Kidney epithelial cell (primary cell): ENCODE data around the gene UQCRC2. TPM values are rescaled to one million over a fixed set of nuclear protein-coding genes. Genes with fewer than 3 reads are reported as not detected.

Experiments
- DNase-seq: peaks from one replicate; pipeline ENCODE4 v3.0.0-alpha.2; 2010; ENCODE audit warnings: low read depth
- H3K27me3 ChIP-seq: 2 replicates; pipeline ENCODE4 v1.6.0; 2011; ENCODE audit warnings: low read length; ENCODE audit not compliant: control insufficient read depth, insufficient read depth
- H3K36me3 ChIP-seq: 2 replicates; pipeline ENCODE4 v1.5.1; 2011; ENCODE audit warnings: low read length; ENCODE audit not compliant: control insufficient read depth, insufficient read depth
- H3K4me3 ChIP-seq: 2 replicates; pipeline ENCODE4 v1.5.1; 2011; ENCODE audit warnings: low read depth, mild to moderate bottlenecking, control low read depth, low read length
- total RNA-seq: library from RNA; depleted of rRNA; stranded (reverse); fragments of >200 nt; gene quantifications from 2 replicates; pipeline ENCODE4 v1.2.3, GENCODE V29; 2015
- TF ChIP-seq, protein P1 (sequence below): IDR thresholded peaks from 2 replicates; pipeline ENCODE4 v1.5.1; 2011; ENCODE audit warnings: mild to moderate bottlenecking, moderate library complexity, low read length, control low read depth, inconsistent platforms; ENCODE audit not compliant: insufficient read depth, poor library complexity, severe bottlenecking

The UQCRC2 gene
- total RNA-seq, 1 donor from 2014 or later: 102 TPM

GRCh38 chr16:21973945-21974344, 20.8 kb downstream of the UQCRC2 start:
- Histone ChIP-seq H3K27me3 (no peaks in the 10 kb centered on the region), H3K36me3 (no peaks in the 10 kb centered on the region), H3K4me3 (no peak overlapping the region)
- TF ChIP-seq, protein P1, sequence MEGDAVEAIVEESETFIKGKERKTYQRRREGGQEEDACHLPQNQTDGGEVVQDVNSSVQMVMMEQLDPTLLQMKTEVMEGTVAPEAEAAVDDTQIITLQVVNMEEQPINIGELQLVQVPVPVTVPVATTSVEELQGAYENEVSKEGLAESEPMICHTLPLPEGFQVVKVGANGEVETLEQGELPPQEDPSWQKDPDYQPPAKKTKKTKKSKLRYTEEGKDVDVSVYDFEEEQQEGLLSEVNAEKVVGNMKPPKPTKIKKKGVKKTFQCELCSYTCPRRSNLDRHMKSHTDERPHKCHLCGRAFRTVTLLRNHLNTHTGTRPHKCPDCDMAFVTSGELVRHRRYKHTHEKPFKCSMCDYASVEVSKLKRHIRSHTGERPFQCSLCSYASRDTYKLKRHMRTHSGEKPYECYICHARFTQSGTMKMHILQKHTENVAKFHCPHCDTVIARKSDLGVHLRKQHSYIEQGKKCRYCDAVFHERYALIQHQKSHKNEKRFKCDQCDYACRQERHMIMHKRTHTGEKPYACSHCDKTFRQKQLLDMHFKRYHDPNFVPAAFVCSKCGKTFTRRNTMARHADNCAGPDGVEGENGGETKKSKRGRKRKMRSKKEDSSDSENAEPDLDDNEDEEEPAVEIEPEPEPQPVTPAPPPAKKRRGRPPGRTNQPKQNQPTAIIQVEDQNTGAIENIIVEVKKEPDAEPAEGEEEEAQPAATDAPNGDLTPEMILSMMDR: no peak
- DNase-seq: no peak

- H3K4me3 ChIP-seq: no peak overlapping the region
- DNase-seq: no peak
- H3K36me3 ChIP-seq: no peaks in the 10 kb centered on the region
- H3K27me3 ChIP-seq: no peaks in the 10 kb centered on the region
- TF ChIP-seq, protein P1: no peak
Measured at GRCh38 chr16:21980032-21980431, 26.9 kb downstream of the UQCRC2 start.

- TF ChIP-seq, protein P1: no peak
- Histone ChIP-seq H3K27me3 (no peaks in the 10 kb centered on the region), H3K36me3 (no peaks in the 10 kb centered on the region), H3K4me3 (no peak overlapping the region)
- no peak for DNase-seq
Measured at GRCh38 chr16:21982108-21982507, 28.9 kb downstream of the UQCRC2 start.

DNA sequence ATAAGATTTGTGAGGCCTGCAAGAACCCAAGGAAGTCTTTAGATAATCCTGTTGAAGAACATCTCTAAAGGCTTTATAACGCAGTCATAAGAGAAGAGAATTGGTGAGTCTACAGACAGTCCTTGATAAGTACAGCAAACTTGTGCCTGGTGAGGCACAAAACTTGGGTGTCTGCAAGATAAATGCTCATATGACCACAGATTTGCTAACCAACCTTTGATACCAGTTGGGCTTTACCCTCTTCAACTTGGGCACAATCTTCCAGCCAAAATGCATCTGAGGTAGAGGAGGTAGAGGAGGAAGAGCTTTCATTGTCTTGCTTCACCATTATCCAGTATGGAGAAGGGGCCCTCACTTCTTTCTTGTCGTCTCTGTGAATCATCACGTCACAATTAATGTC, 30.9 kb downstream of the UQCRC2 start:
- H3K36me3 ChIP-seq: no peaks in the 10 kb centered on the region
- H3K4me3 ChIP-seq: no peak overlapping the region
- H3K27me3 ChIP-seq: no peaks in the 10 kb centered on the region
- TF ChIP-seq, protein P1: no peak
- DNase-seq: no peak

DNA sequence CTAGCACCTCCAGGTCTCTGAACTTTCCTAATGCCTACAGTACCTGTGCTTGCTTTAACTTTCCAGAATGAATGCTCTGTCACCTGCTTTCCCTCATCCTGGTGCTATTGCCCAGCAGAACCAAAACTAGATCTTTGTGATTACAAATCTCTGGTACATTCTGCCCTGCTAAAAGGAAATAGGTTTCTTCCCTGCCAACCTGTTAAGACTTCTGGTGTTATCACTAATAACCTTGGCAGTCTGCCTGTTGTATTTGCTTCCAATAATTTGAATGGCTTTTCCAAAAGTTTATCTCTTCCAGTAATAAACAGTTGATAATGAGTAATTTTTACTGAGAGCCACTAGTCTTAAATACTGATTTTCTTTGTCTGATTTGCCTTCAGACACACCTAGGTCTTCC, 32.4 kb downstream of the UQCRC2 start:
- TF ChIP-seq, protein P1: no peak
- no peaks in the 10 kb centered on the region for H3K36me3 ChIP-seq
- no peaks in the 10 kb centered on the region for H3K27me3 ChIP-seq
- H3K4me3 ChIP-seq: no peak overlapping the region
- DNase-seq: no peak

DNA sequence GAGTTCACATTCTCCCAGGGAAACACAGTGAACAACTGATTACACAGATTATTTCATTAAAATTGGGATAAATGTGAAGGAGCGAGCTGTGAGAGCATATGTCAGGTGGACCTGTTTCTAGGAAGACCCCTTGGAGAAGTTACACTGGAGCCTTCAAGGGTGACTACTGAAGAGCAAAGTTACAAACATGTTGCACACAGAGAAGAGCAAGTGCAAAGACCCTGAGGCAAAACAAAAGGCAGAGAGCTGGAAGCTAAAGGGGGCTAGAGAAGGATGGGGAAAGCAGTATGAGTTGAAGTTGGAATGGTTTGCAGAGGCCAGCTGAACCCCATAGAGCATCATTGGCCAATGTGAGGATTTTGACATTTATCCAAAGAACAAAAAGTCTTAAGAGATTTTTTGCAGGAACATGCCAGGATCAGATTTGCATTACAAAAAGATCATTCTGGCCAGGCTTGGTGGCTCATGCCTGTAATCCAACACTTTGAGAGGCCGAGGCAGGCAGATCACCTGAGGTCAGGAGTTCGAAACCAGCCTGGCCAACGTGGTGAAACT, 33.6 kb downstream of the UQCRC2 start:
- no peak for DNase-seq
- no peaks in the 10 kb centered on the region for H3K27me3 ChIP-seq
- H3K36me3 ChIP-seq: no peaks in the 10 kb centered on the region
- TF ChIP-seq, protein P1: no peak
- no peak overlapping the region for H3K4me3 ChIP-seq
